GM18517 (cell line): Measurements from ENCODE around the gene NCLN.
"Not testable (repeated sequence)": the region's sequence is repeated elsewhere in the genome, so short reads cannot be mapped to it uniquely, and the experiment has no call there.

Source experiments
- ATAC-seq: cut with Tn5 transposase; IDR thresholded peaks from one replicate; pipeline ENCODE4 v1.9.1; 2021; ENCODE audit warnings: mild to moderate bottlenecking, moderate library complexity; ENCODE audit not compliant: unreplicated experiment

The NCLN gene

GRCh38 chr19:3222709-3223108, 37.0 kb downstream of the NCLN start:
- ATAC-seq, result no peak

- ATAC-seq, result no peak
Measured at GRCh38 chr19:3224346-3225168, 38.8 kb downstream of the NCLN start, which contains the start of gene CELF5. TSS of gene CELF5 (plus strand) at chr19:3224661. CDS start at chr19:3224740, 79 bp downstream.

GRCh38 chr19:3225169-3225485, 39.4 kb downstream of the NCLN start:
- no peak for ATAC-seq

- no peak for ATAC-seq
Measured at GRCh38 chr19:3225677-3226093, 40.0 kb downstream of the NCLN start.

GRCh38 chr19:3227054-3227626, 41.4 kb downstream of the NCLN start:
- ATAC-seq, result no peak

GRCh38 chr19:3229346-3229743, 43.6 kb downstream of the NCLN start:
- ATAC-seq, result no peak

- ATAC-seq, result no peak
Measured at GRCh38 chr19:3229888-3230496, 44.3 kb downstream of the NCLN start.

GRCh38 chr19:3231288-3231687, 45.6 kb downstream of the NCLN start:
- ATAC-seq, result no peak

- no peak for ATAC-seq
Measured at GRCh38 chr19:3233116-3233515, 47.4 kb downstream of the NCLN start.

- no peak for ATAC-seq
Measured at GRCh38 chr19:3233831-3234230, 48.1 kb downstream of the NCLN start.

GRCh38 chr19:3234800-3235199, 49.1 kb downstream of the NCLN start:
- ATAC-seq, result no peak

- not testable (repeated sequence) for ATAC-seq
Measured at GRCh38 chr19:3235604-3236003, 49.9 kb downstream of the NCLN start.

- no peak for ATAC-seq
Measured at GRCh38 chr19:3236272-3236671, 50.5 kb downstream of the NCLN start.

GRCh38 chr19:3238066-3238561, 52.4 kb downstream of the NCLN start:
- no peak for ATAC-seq

- ATAC-seq, result no peak
Measured at GRCh38 chr19:3239367-3239766, 53.6 kb downstream of the NCLN start.

GRCh38 chr19:3243819-3244700, 58.3 kb downstream of the NCLN start:
- ATAC-seq, result no peak

GRCh38 chr19:3245050-3245449, 59.3 kb downstream of the NCLN start:
- ATAC-seq, result no peak

GRCh38 chr19:3248728-3249326, 63.1 kb downstream of the NCLN start:
- ATAC-seq, result no peak

- no peak for ATAC-seq
Measured at GRCh38 chr19:3249408-3249807, 63.7 kb downstream of the NCLN start.

GRCh38 chr19:3250675-3251074, 64.9 kb downstream of the NCLN start:
- ATAC-seq, result no peak

- ATAC-seq, result no peak
Measured at GRCh38 chr19:3251229-3251628, 65.5 kb downstream of the NCLN start.
